Activated B cell treated with CpG ODN at 0.5 μM for 24 hours (primary cell): ENCODE measurements around the gene ABCG2. TPM values are rescaled to one million over a fixed set of nuclear protein-coding genes. Genes with fewer than 3 reads are reported as not detected.

Source experiments
- ATAC-seq: fragments of 200-7000 bp; cut with Tn5 transposase; one replicate; pipeline ENCODE4 v1.10.0; 2021; ENCODE audit warnings: low read depth, mild to moderate bottlenecking, moderate library complexity
- CTCF ChIA-PET: fragments of 350-600 bp; sonication (Branson Sonifier 250); formaldehyde crosslinking; loops from one replicate; lab custom pipeline; 2021; ENCODE audit warnings: antibody characterized with exemption; lab: Charles Lee
- POLR2A ChIA-PET: fragments of 350-600 bp; sonication (Branson Sonifier 250); formaldehyde crosslinking; loops from one replicate; lab custom pipeline; 2021; ENCODE audit warnings: antibody characterized with exemption; lab: Charles Lee
- DNase-seq: peaks from one replicate; pipeline ENCODE4 v3.0.0; 2022
- H3K27ac Mint-ChIP-seq: one replicate; pipeline ENCODE4 v1.8.0; 2020; ENCODE audit warnings: mixed read lengths
- H3K27me3 Mint-ChIP-seq: one replicate; pipeline ENCODE4 v1.8.0; 2021; ENCODE audit warnings: mixed read lengths
- H3K36me3 Mint-ChIP-seq: one replicate; pipeline ENCODE4 v1.8.0; 2021; ENCODE audit warnings: low read depth, mixed read lengths
- H3K4me1 Mint-ChIP-seq: one replicate; pipeline ENCODE4 v1.8.0; 2021; ENCODE audit warnings: mixed read lengths
- H3K4me3 Mint-ChIP-seq: one replicate; pipeline ENCODE4 v1.8.0; 2020; ENCODE audit warnings: mild to moderate bottlenecking, mixed read lengths
- H3K9me3 Mint-ChIP-seq: one replicate; pipeline ENCODE4 v1.8.0; 2020; ENCODE audit warnings: mixed read lengths
- CTCF ChIP-seq: fragments of 200-600 bp; IDR thresholded peaks from one replicate; pipeline ENCODE4 v1.8.0; 2022; ENCODE audit warnings: antibody characterized with exemption, mild to moderate bottlenecking
- intact Hi-C: fragments of 100-400 bp; cut with micrococcal nuclease; formaldehyde crosslinking; loops from one replicate; pipeline ENCODE4 v1.15.1; 2024
- total RNA-seq: library from RNA; stranded (reverse); gene quantifications from 2 replicates; pipeline ENCODE4 v1.2.3, GENCODE V29; 2022

Gene ABCG2
- total RNA-seq, 1 donor from 2014 or later: 0.13 TPM

GRCh38 chr4:88063634-88064296, 94.7 kb downstream of the ABCG2 start:
- no peak for TF ChIP-seq CTCF
- H3K4me1 Mint-ChIP-seq: no peaks in the 10 kb centered on the region
- intact Hi-C loops: no loop called here
- no peak overlapping the region for H3K27ac Mint-ChIP-seq
- DNase-seq (no peak), ATAC-seq (no peak)
- H3K4me3 Mint-ChIP-seq: no peak overlapping the region
- H3K9me3 Mint-ChIP-seq: peaks cover 3% of the 10 kb centered on the region
- peaks cover 20% of the 10 kb centered on the region for H3K36me3 Mint-ChIP-seq
- CTCF ChIA-PET: no interaction called here
- POLR2A ChIA-PET: no interaction called here
- H3K27me3 Mint-ChIP-seq: no peaks in the 10 kb centered on the region

- H3K36me3 Mint-ChIP-seq: peaks cover 15% of the 10 kb centered on the region
- DNase-seq (no peak), ATAC-seq (no peak)
- no peak for TF ChIP-seq CTCF
- H3K9me3 Mint-ChIP-seq: no peaks in the 10 kb centered on the region
- H3K27ac Mint-ChIP-seq: no peak overlapping the region
- no peaks in the 10 kb centered on the region for H3K4me1 Mint-ChIP-seq
- POLR2A ChIA-PET: no interaction called here
- CTCF ChIA-PET: no interaction called here
- no peaks in the 10 kb centered on the region for H3K27me3 Mint-ChIP-seq
- H3K4me3 Mint-ChIP-seq: no peak overlapping the region
- intact Hi-C loops: no loop called here
Measured at GRCh38 chr4:88062843-88063242, 95.6 kb downstream of the ABCG2 start.

GRCh38 chr4:88062311-88062710, 96.1 kb downstream of the ABCG2 start:
- peaks cover 11% of the 10 kb centered on the region for H3K36me3 Mint-ChIP-seq
- no peak overlapping the region for H3K4me3 Mint-ChIP-seq
- H3K27me3 Mint-ChIP-seq: no peaks in the 10 kb centered on the region
- DNase-seq (no peak), ATAC-seq (no peak)
- ChIA-PET CTCF (no interaction called here), POLR2A (no interaction called here)
- no peaks in the 10 kb centered on the region for H3K9me3 Mint-ChIP-seq
- no peak for TF ChIP-seq CTCF
- H3K4me1 Mint-ChIP-seq: no peaks in the 10 kb centered on the region
- intact Hi-C loops: no loop called here
- H3K27ac Mint-ChIP-seq: no peak overlapping the region

- ChIA-PET CTCF (interaction anchor here (1.0 kb wide), 1 partner anchor 151 kb away, joined by 3 read pairs; no protein-coding TSS in a partner anchor), POLR2A (no interaction called here)
- no peak for TF ChIP-seq CTCF
- H3K9me3 Mint-ChIP-seq: no peaks in the 10 kb centered on the region
- H3K27me3 Mint-ChIP-seq: no peaks in the 10 kb centered on the region
- H3K27ac Mint-ChIP-seq: no peak overlapping the region
- no peaks in the 10 kb centered on the region for H3K36me3 Mint-ChIP-seq
- ATAC-seq (no peak), DNase-seq (no peak)
- H3K4me1 Mint-ChIP-seq: no peaks in the 10 kb centered on the region
- H3K4me3 Mint-ChIP-seq: no peak overlapping the region
- intact Hi-C loops: no loop called here
Measured at GRCh38 chr4:88060431-88060830, 98.0 kb downstream of the ABCG2 start.

- CTCF ChIA-PET: no interaction called here
- H3K27ac Mint-ChIP-seq: no peak overlapping the region
- DNase-seq: no peak
- POLR2A ChIA-PET: no interaction called here
- no peaks in the 10 kb centered on the region for H3K27me3 Mint-ChIP-seq
- no peaks in the 10 kb centered on the region for H3K4me1 Mint-ChIP-seq
- intact Hi-C loops: no loop called here
- ATAC-seq: no peak
- H3K9me3 Mint-ChIP-seq: no peaks in the 10 kb centered on the region
- H3K36me3 Mint-ChIP-seq: no peaks in the 10 kb centered on the region
- TF ChIP-seq CTCF: no peak
- H3K4me3 Mint-ChIP-seq: no peak overlapping the region
Measured at GRCh38 chr4:88059766-88060165, 98.7 kb downstream of the ABCG2 start.
